Kidney tubule cell (primary cell): ENCODE measurements around the gene RTTN.
"Not testable (repeated sequence)": the region's sequence is repeated elsewhere in the genome, so short reads cannot be mapped to it uniquely, and the experiment has no call there.

Experiments used
- DNase-seq: peaks from one replicate; pipeline ENCODE4 v3.0.0-alpha.2; 2018; ENCODE audit warnings: low spot score

The RTTN gene, protein sequence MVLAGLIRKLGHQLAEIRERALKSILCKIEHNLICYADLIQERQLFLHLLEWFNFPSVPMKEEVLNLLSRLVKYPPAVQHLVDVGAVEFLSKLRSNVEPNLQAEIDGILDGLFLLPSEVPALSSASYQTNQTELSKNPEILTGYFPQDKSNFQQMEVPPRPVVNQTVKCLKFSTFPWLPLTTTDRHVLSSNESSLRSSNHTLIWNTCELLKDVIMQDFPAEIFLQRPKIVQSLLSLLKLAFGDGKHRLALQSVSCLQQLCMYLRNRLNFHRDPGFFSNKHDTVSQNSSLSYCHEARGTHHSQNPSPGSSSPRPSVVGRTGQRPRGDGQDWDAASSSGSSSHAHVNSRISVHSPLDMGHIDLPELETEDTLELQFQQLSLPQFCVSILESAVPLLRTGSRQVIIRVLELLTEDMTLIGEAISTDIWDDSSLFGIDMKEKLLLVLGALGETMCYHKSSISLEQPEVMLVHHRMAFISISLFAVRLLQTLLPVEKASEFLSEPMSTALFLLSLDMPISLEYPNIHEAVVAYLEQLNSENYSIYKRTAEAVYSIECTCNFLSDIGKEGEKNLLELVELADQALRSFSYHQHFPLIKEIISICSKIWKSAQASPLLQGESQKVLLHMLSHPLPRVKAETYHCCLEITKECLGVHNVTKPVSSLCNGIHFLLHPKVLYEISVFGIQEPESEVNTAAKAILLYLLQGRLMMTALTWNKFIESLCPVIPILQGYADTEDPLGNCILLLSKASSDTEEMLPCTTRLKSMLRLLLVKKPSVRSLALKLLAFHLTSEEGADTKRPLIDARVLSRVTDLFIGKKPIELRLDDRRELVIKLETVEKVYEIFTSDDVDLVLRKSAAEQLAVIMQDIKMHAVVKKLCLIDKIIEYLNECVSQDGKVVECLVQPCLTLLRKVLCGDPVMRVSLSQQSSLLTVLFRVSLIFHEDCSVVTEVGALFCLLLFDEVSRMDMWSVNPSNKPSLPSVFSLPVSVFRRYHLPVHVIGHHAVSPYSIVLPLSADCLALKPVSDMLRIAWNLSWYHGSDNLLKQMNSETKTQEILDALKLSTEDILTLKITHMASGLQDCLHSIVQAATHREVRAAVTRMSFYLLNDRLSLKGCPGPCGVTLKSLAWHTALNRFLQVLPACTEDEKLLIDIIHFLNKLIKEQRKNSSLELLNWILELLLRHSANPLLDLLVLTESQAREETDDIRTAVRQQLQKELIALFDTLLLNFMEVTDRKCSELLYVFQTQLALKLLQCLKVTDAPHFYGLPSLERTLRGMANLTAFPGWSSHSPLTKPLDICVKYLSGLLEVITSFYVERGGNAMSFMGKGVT (N-terminal part only)

DNA sequence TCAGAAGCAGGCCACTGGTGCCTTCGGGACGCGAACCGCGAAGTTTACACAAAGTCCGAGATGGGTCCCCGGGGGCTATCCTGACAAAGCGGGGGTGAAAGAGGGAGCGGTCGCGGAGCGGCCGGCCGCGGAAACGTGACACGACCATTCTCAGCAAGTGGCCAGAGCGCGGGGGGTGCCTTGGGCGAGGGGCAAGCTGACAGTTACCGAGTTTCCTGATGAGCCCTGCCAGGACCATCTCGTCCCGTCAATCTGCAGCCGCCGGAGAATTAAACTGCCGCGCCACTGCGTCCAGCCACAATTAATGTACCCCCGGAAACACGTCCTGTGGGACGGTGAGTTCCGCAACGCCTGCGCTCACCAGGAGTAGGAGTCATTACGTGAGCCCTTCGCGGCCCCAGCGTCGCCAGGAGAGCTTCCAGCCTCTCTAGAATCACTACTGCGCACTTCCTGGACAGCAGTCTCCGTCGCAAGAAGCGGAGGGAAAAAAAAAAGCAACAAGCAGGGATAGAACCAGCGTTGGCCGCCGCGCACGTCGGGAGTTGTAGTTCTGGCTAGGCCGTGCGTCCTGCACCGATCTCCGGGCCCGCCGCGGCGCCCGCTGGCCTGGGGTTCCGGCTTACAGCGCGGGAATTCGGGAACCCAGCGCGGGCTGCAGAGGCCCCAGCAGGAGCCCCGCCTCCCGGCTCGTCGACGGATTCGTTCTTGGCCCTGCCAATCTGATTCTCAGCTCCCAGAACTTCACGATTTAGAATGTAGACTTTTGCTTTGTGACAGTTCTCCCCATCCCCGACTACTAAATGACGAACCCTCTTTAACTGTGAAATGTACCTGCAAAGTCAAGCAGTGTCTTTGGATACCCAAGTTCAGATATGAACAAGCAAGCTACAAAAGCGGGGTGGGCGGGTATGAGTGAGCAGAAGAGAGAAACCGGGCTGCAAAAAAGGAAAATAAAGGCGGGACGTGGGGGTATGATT lies at the start of gene RTTN:
RTTN (minus strand) TSS at position 267 of the 977 bp plus-strand sequence; CDS start at position 238, 29 bp downstream.
- peak; percentile 95 for DNase-seq

DNA sequence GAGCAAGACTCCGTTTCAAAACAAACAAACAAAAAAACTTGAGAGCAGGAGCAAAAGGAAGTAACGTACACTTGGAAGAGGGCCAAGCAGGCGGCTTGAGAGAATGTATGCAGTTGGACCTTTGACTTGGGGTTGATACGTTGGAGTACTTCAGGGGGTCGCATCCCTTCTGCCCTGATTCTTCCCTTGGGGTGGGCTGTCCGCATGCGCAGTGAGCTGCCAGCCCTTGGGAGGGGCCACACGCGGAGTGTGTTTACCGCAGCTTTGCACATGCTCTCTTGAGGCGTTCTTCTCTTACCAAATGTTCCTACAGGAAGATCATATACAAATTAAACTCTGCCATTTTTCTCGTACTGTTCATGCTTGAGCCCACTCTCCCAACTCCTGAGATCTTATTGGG lies 45.3 kb upstream of the RTTN start:
- DNase-seq: no peak

DNA sequence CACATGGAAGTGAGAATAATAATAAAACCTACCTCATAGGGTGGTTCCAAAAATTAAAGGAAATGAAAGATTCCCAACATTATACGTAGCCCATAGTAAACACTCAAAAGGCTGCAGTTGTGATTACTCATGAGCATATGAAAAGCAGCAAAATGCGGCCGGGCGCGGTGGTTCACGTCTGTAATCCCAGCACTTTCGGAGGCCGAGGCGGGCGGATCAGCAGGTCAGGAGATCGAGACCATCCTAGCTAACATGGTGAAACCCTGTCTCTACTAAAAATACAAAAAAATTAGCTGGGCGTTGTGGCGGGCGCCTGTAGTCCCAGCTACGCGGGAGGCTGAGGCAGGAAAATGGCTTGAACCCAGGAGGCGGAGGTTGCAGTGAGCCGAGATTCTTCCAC lies 44.4 kb upstream of the RTTN start:
- not testable (repeated sequence) for DNase-seq

DNA sequence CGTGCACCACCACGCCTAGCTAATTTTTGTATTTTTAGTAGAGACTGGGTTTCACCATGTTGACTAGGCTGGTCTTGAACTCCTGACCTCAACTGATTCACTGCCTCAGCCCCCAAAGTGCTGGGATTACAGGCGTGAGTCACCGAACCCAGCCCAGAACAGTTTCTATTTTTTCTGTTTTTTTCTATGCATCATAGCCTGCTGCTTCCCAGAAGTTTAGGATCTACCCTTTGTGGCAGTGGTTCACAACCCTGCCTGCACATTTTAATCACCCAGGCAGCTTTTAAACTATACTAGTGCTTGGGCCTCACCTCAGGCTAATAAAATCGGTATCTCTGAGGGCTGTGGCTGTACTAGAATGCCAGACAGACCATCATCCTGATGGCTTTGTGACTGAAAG lies 43.6 kb upstream of the RTTN start:
- DNase-seq: peak; percentile 14

DNA sequence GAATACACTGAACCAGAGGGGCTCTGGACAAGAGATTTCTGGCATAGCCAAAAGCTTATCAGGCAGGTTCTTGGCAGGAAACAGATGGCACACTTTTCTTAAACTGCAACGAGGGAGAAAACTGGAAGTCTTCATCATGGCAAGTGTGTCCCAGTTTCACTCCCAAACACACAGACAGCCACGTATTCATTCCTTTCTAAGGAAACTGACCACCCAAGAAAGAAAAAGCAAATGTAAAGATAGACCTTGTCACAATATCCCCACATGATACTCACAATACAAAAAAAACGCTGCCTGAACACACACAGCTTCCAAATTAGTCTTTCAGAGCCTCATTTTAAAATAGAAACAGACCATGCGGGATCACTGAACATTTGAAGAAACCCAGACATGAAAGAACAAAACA lies 40.6 kb upstream of the RTTN start:
- no peak for DNase-seq

DNA sequence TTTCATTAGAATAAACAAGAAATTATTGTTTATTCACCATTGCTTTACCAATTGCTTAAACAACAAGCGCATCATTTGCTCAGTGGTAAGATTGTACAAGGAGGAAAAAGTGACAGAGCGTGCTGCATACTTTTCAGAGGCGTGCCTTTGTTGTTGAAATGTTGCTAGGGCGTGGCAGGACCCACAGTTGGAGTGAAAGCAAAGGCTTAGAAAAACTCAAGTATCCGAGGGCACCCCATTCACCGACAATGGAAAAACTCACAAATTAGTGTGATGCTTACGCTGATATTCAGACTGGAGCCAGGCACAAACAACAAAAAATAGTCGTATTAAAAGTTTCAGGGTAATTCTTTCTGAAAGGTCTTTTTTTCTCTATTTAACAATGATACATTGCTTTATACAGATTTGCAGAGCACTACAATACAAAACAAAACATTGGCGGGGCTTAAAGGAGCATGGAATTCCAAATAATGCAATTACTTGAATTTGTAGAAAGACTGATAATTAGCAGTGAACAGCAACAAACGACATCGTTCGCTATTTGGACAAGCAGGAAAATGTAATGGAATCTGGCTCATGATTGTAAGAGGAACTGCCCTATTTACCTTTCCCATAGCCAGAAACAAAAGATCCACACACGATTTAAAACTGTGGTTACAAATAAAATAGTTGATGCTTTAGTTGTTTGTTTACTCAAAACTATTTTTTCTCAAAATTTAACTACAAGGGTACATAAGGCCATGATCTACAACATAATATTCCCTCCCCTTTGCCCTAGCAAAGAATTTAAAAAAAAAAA lies 37.8 kb upstream of the RTTN start:
- DNase-seq: no peak

DNA sequence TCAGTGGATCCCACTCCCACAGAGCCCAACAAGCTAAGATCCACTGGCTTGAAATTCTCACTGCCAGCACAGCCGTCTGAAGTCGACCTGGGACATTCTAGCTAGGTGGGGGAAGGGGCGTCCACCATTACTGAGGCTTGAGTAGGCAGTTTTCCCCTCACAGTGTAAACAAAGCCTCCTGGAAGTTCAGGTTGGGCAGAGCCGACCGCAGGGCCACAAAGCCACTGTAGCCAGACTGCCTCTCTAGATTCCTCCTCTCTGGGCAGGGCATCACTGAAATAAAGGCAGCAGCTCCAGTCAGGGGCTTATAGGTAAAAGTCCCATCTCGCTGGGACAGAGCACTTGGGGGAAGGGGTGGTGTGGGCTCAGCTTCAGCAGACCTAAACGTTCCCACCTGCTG lies 31.4 kb upstream of the RTTN start:
- DNase-seq: not testable (repeated sequence)

DNA sequence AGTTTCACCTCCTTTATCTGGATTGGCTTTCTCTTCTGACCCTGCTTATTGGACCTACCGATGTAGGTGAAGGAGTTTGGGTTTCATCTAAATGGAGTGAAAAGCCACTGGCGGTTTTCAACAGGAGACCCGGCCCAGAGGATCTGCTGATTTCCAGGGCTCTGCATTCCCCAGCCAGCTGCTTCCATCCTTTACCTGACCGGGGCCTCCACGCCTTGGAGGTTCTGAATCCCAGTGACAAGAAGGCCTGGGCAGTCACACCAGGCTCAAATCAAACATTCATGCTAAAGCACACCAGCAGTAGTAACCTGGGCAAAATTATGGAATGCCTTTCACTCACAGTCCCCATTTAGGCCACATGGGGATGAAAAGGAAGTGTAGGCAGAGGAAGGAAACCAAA lies 30.0 kb upstream of the RTTN start:
- no peak for DNase-seq

DNA sequence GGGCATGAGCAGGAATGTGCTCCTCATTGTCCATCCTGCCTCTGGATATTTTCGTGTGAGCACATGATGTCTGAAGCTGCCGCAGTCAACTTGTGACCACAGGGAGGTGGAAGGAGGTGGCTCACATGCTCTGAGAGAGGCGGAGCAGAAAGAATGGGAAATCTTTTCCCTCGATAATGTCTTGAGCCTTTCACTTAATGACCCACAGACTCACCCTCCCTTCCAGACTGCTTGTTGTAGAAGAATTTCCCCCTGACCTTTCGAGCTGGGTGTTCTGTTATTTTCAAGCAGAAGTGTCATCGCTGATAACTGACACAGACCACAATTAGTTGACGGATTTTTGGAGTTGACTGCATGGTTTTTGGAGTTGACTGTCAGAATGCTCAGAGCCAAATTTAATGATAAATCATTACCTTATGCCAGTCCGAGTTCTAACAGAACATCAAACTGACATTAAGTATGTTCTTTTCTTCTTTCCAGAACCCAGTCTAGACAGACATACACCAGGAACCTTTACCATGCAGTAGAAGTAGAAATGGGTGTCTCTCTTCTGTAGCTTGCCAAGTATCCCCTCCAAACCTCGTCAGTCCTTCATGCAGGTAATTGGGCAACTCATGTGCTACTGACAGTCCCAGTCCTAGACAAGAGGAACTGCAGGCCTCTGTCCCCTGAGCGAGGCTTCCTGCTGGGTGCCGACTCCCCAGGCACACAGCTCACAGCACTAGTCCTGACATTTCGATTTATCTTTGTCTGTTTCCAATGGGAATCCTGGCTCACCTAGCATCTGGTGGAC lies 29.4 kb upstream of the RTTN start:
- no peak for DNase-seq

DNA sequence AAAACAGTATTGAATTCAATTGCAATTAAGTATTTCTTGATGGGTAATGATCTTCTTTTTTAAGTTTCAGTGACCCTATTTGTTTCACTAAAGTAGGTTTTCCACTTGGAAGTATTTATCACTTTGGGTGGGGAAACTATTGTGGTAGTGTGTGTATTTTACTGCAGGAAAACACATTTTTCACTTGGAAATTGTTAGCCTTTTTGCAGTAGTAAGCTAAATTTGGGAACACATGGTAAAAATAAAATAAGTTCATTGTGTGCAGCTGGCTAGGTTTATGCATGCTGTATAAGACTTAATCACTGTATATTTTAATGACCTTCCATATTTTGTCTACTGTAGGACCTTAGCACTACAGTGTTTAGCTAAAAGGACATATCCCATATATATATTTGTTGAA lies 28.5 kb upstream of the RTTN start:
- no peak for DNase-seq

DNA sequence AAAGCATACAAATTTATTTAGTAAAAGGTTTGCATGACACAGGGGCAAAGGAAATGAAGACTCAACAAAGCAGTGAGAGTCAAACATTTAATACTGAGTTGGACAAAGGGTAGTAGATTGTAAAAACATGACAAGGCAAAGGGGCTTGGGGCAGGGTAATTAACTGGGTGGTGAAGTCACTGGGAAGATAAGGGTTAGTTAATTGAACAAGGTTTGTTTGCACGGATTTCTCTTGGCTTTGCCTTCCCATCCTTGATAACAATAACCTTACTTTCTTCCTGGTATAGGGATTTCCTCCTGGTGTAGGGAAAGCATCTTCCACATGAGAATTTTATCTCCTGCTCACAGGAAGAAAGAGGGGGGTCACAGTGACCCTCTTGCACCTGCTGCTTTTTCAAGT lies 26.8 kb upstream of the RTTN start:
- no peak for DNase-seq

DNA sequence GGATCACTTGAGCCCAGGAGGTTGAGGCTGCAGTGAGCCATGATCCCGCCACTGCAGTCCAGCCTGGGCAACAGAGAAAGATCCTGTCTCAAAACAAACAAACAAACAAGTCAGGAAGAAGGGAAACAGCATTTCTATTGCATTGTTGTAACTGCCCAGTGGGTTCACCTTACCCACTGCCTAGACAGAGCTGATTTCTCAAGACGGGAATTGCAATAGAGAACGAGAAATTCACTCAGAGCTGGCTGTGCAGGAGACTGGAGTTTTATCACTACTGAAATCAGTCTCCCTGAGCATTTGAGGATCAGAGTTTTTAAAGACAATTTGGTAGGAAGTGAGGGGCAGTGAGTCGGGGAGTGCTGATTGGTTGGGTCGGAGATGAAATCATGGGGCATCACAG lies 24.2 kb upstream of the RTTN start:
- DNase-seq: no peak

DNA sequence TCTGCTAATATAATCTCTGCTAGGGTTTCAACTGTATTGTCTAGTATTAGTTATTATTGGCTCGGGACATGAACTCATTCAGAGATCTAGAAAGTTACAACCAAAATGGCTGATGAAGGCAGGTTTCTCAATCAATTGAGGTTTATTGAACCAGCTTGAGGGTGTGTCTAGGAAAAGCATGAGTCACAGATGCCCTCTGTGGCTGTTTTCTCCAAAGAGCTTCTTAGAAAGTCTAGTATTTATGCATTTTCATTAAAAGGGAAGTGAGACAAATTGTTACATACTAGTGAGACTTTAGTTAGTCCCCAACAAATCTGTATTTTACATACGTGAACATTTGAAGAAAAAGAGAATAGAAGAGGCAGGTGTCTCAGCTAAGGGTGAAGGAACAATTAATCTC lies 23.0 kb upstream of the RTTN start:
- DNase-seq: no peak

DNA sequence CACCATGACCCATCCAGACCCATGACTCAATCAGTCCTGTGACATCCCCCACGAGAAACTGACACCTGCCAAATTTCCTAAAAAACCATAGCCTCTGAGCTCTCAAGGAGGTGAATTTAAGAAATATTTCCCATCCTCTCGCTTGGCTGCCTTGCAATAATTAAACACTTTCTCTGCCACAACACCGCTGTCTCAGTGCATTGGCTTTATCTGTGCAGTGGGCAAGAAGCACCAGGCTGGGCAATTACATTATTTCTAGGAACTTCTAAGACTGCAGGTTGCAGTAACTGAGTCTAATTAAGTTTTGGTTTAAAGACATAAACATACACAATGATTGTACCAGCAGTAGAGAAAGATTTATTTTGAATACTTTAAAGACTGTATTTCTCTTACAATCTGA lies 22.0 kb upstream of the RTTN start:
- no peak for DNase-seq

DNA sequence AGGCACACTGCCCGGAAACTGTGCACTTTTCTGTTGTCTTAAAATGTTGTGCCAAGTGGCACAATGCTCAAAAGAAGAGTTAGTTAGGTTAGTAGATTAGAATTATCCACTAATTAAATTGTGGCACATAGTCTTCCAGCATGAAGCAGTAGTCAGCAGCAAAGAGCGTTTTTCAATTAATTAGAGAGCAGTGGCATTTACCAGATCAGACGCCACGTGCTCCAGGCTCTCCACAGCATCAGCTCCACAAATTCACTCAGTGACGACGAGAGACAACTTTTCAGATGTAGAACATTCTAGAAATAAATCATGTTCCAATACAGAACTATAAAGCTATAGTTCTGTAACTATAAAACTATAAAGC lies 16.4 kb upstream of the RTTN start:
- DNase-seq: no peak

DNA sequence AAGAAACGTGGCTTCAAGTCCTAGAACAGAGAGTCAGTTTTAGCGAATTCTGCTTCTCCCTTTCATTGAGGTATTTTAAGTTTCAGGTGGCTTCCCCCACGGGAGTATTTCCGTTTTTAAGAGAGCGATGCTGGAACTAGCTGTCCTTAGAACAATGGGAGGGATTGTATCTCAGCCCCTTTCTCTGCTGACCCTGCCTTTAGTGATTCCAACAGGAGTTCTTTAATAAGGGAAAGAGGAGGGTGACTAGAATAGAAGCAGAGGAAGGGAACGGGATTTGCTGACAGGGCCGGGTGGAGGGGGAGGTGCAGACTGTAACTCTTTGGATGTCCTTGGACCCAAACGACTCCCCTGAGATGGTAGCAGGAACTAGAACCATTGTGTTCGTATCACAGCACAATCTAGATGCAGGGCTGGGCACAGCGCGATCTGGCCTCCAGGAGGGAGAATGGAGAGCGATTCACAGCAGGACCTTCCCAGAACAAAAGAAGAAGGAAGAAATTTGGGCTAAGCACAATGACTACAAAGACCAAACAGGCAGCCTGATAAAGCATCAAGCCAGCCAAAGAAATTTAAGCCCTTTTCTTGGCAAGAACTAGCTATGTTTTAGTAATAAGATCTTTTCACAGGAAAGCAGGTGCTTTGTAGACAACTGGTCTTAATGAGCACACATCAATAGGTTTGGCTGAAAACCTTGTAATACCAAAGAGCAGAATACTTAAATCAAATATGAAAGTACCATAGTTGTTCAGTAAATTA lies 15.8 kb upstream of the RTTN start:
- no peak for DNase-seq

DNA sequence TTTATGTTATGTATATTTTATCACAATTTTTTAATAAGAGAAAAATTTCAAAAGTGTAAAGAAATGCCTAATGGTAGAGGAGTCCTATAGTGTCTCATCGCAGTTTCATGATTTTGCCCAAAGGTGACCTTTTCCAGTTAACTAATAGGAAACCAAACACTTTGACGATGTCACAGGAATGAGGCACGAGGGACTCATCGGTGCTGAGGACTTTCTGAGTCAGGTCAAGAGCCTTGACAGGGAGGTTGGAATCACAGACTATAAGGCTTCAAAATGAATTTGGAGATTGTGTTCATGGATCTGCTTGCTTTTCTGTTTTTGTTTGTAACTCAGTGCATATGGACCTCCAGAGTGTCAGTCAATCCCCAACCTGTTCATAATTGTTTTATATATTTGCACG lies 15.1 kb upstream of the RTTN start:
- no peak for DNase-seq

DNA sequence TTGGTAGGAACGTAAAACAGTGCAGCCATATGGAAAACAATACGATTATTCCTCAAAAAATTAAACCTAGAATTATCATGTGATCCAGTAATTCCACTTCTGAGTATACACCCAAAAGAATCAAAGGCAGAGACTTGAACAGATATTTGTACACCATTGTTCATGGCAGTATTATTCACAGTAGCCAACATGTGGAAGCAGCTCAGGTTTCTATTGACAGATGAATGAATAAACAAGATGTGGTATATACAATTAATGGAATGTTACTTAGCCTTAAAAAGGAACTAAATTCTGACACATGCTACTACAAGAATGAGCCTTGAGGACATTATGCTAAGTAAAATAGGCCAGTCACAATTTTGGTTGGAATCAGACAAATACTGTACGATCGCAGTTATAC lies 14.2 kb upstream of the RTTN start:
- no peak for DNase-seq

DNA sequence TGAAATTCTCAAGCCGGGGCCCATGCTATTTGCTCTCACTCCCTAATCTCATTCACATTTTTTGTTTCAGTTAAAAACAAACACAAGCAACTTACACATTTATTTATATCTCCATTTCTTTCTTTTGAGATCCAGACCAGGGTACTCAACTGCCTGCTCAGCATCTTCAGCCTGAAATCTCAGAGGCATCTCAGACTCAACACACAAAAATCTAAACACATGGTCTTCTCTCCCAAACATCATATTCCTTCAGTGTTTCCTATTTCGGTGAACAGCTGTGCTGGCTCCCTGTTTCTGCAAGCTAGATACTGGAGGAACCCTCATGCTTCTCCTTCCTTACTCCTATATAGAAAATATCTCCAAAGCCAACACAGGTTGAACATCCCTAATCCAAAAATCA lies 11.3 kb upstream of the RTTN start:
- DNase-seq: no peak
